NCI-H460 (cell line): ENCODE data around the gene ST14. TPM values are rescaled to one million over a fixed set of nuclear protein-coding genes. Genes with fewer than 3 reads are reported as not detected.
"Not testable (repeated sequence)": the region's sequence is repeated elsewhere in the genome, so short reads cannot be mapped to it uniquely, and the experiment has no call there.

ENCODE experiments used
- DNase-seq: peaks from one replicate; pipeline ENCODE4 v3.0.0-alpha.2; 2016; ENCODE audit warnings: low read depth; ENCODE audit errors: extremely low read depth
- total RNA-seq: library from RNA; depleted of rRNA; stranded (reverse); fragments of >200 nt; shearing (Covaris generic); gene quantifications from 2 replicates; pipeline ENCODE4 v1.2.3, GENCODE V29; 2014

ST14 gene
- total RNA-seq, 1 experiment from 2014 or later = not detected

DNA sequence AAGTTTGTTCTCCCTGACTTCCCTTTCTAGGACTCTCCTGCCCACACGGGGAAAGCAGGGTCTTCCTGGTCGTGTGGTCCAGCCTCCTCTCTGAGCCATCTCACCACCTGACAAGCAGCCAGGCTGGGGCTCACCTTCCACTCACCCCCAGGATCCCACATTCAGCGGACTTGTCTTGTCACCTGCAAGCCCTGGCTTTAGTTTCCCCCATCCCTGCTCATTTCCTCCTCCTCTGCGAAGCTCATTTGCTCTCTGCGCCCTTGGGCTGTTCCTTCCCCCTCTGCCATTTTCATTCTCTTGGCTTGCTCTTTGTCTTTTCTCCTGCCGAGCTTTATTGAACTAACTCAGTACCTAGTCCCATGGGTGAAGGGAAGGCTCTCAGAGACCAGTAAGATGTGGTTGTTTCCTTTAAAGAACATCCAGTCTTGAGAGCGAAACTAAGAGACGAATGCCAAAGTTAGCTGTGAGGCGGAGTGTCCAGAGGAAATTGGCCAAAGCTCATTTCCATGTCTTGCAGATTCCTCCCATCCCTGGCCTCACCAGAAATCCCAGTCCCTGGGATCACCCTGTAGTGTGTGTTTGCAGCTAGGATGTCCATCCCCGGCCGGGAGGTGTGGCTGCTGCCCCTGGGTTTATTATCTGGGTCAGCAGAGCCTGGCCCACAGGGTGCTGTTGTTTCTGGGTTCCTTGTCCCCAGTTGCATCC is 2.0 kb downstream of the ST14 start:
- DNase-seq = no peak

GRCh38 chr11:130162733-130163132 is 3.2 kb downstream of the ST14 start:
- DNase-seq = no peak

DNA sequence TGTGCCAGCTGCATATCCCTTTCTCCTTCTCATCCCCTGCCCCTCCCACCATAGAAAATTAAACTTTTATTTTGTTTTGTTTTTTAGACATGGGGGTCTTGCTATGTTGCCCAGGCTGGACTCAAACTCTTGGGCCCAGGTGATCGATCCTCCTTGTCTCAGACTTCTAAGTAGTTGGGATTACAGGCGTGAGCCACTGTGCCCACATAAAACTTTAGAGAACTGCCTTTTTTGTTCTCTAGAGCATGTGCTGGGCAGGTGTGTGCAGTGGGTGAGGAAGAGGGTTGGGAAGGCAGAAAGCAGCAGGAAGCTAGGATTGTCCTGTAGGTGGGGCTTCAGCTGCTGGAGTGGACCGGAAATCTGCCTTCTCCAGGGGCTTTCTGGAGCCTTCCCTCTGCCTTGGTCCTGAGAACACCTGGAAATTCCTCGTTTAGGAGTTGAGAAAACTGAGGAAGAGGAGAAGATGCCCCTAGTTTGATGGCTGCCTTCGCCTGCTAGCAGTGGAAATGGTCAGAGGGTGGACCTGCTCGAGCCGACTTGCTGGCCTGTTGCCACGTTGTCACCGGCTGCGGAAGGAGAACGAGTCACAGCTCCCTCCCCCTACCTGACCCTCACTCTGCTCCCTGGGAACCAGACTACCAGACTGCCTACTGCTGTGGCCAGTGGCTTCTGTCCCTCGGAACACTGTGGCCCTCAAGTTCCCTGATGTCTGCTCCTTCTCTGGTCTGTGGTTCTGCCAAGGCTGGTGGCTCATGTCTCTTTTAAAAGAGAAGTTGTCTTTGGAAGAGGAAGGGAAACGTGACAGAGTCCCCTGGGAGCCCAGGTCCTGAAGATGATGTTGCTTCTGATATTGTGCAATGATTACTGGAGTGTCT is 4.0 kb downstream of the ST14 start:
- DNase-seq = no peak

GRCh38 chr11:130164221-130164570 is 4.6 kb downstream of the ST14 start:
- DNase-seq = no peak

GRCh38 chr11:130165601-130166456 is 6.2 kb downstream of the ST14 start:
- no peak for DNase-seq

- DNase-seq = peak; percentile 26
Measured at GRCh38 chr11:130166457-130166784, 6.8 kb downstream of the ST14 start.

DNA sequence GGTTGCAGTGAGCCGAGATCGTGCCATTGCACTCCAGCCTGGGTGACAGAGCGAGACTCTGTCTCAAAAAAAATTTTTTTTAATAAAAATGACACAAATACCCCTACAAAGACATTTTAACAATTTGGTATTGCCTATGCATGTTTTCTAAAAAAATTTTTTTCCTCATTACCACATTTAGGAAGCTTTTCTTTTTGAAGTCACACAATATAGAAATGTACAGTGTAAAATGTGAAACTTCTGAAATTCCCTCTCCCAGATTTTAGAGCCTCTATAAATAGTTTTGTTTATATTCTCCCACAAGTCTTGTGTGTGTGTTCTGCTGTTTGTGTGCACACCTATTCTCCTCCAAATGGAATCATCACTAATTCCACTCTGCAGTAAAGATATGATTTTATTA is 7.6 kb downstream of the ST14 start:
- no peak for DNase-seq

DNA sequence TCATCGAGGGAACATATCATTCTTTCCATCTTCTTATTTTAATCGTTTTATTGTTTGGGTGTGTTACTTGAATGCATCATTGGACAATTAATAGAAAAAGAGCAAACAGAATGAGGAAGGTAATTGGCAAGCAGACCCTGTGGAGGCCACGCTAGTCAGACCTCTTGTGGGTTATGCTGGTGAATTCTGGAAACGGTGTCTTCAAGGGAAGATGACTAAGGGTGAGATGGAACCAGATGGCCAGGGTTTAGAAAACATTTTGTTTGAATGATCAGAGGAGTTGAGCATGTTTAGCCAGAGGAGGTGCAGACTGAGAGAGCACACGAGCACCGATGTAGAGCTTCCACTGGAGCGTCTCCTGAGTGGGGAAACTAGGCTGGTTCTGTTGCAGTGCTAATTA is 8.5 kb downstream of the ST14 start:
- no peak for DNase-seq

DNA sequence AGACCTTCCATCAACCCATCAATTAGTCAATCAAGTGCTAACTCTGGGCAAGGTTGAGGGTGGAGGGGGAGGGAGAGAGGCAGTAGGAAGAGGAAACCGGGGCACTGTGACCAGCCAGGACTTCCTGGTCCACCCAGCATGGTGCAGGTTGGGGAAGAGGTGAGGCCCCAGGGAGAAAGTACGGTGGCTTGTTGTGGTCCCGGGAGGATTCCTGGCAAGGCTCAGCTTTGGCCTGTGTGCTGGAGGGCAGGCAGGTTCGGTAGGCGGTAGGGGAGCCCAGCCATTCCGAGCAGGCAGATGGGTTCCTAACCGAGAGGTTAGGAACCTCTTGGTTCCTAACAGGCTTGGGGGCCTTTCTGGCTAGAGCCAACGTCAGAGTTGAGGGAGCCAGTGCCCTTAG is 10.8 kb downstream of the ST14 start:
- no peak for DNase-seq

DNA sequence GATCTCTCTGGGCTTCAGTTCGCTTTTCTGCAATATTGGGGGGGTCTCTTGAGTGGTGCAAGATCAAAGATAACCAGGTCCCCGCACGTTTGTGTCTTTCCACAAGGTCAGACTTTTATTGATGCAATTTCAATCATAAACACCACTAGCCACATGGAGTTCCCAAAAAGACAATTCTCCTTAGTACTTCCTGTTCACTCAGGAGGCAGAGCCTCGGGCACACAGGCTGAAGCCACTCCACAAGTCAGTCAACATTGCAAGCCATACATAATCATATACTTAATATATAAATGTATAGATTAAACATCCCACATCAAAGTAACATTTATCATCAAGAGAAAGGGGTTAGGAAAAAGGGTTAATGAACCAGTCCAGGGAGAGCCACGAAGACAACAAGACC is 12.0 kb downstream of the ST14 start:
- DNase-seq = no peak

GRCh38 chr11:130172001-130172400 is 12.4 kb downstream of the ST14 start:
- DNase-seq = not testable (repeated sequence)

- no peak for DNase-seq
Measured at GRCh38 chr11:130174642-130175041, 15.1 kb downstream of the ST14 start.

DNA sequence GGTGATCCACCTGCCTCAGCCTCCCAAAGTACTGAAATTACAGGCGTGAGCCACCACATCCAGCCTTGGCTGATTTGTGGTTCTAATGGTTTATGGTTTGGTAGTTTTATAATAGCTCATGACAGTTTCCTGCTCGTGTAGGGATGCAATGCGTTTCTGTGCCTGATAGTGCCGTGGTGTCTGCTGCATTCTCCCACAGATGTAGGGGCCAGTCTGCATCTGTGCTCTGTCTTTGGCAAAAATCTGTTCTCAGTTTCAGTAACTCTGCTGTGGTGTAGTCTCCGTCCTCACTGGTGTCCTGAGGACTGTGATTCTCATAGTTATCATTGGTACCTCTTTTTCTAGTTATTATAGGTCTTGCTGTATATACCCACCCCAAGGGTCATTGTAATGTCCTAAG is 16.3 kb downstream of the ST14 start:
- DNase-seq = no peak

DNA sequence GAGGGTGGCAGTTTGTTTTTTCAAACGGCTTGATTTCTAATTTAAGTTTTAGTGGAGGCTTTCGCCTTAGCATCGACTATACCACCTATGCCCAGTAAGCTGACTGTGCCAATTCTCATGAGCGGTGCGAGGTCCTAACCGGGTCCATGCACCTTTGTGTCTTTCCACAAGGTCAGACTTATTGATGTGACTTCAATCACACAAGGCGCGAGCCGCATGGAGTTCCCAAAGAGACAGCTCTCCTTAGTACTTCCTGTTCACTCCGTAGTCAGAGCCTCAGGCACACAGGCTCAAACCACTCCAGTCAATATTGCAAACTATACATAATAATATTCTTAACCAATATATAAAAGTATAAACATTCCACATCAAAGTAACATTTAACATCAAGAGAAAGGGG is 18.2 kb downstream of the ST14 start:
- DNase-seq = no peak

GRCh38 chr11:130178441-130179339 is 19.1 kb downstream of the ST14 start:
- no peak for DNase-seq

DNA sequence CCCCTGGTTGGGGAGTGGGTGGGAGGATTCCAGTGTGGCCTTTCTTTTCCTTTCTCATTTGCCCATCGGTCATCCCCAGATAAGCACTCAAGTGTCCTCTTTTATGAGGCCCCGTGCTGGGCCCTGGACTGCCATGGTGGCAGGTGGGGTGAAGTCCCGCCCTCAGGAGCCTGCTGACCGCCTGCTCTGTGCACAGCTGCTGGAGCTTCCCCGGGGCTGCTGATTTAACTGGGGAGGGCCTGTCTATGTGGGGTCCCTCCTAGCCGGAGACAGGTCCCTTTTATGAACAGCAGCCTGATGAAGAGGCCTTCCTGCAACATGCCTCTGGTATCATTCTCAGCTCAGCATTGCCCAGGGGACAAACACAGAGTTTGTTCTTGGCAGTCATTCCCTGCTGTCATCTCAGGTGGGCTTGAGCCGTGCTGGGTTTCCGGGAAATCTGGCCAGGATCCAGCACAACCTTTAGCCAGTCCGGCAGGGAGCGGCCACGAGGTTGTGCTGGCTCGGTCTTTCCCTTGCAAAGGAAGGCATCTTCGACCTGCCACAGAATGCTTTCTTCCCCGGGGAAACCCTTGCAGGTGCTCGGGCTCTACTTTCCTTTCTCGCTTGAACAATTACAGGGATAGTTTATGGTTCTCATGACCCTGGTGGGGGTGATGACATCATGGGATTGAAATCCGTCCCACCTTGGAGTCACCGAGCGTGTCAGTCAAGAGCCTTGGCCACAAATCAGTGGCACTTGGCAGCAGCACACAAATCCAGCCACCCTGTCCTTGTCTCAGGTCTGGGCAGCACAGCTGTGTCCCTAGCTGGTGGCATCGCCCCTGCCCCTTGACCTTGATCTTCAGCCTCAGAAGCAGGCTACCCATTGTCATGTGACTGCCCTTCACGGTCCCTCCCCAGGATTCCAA is 20.1 kb downstream of the ST14 start:
- DNase-seq = no peak

- no peak for DNase-seq
Measured at GRCh38 chr11:130180491-130180890, 20.9 kb downstream of the ST14 start.

GRCh38 chr11:130180896-130181294 is 21.3 kb downstream of the ST14 start:
- DNase-seq = no peak
